GM23248 (cell line): ENCODE data around the gene LPP.
"Not testable (repeated sequence)": the region's sequence is repeated elsewhere in the genome, so short reads cannot be mapped to it uniquely, and the experiment has no call there.

Experiments
- EZH2 ChIP-seq: fragments of 200-600 bp; sonication (generic); IDR thresholded peaks from 2 replicates; pipeline ENCODE4 v1.6.1; 2018; ENCODE audit warnings: antibody characterized with exemption, mild to moderate bottlenecking; ENCODE audit not compliant: insufficient read depth, poor library complexity, severe bottlenecking
- EZH2phosphoT487 ChIP-seq: fragments of 200-600 bp; sonication (generic); IDR thresholded peaks from 2 replicates; pipeline ENCODE4 v1.6.1; 2018; ENCODE audit warnings: antibody characterized with exemption, moderate library complexity, mild to moderate bottlenecking, low read depth; ENCODE audit not compliant: insufficient read depth

DNA sequence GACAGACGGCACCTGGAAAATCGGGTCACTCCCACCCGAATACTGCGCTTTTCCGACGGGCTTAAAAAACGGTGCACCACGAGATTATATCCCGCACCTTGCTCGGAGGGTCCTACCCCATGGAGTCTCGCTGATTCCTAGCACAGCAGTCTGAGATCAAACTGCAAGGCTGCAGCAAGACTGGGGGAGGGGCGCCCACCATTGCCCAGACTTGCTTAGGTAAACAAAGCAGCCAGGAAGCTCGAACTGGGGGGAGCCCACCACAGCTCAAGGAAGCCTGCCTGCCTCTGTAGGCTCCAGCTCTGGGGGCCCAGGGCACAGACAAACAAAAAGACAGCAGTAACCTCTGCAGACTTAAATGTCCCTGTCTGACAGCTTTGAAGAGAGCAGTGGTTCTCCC lies 482.3 kb downstream of the LPP start:
- not testable (repeated sequence) for TF ChIP-seq EZH2phosphoT487, EZH2
